Testis (tissue), 2 donors: ENCODE measurements around the gene NKAIN2.

Experiments
- CTCF ChIP-seq, 3 experiments: fragments of 450-650 bp in 2 of 3; fragments of 200-600 bp in 1 of 3; sonication (generic) in 1 of 3; IDR thresholded peaks; one replicate each; pipeline ENCODE4 v1.5.1; 2016 to 2019; ENCODE audit warnings: antibody characterized with exemption in 3 of 3, mild to moderate bottlenecking in 2 of 3, moderate library complexity in 1 of 3
- POLR2A ChIP-seq: fragments of 450-650 bp; IDR thresholded peaks from one replicate; pipeline ENCODE4 v1.6.1; 2017; ENCODE audit warnings: antibody characterized with exemption, mild to moderate bottlenecking, moderate library complexity

- TF ChIP-seq CTCF (IDR thresholded peaks at IDR 0.05) (no peak), POLR2A (no peak)
Measured at GRCh38 chr6:124462750-124463149, 659.1 kb downstream of the NKAIN2 start.
